Hematopoietic multipotent progenitor cell treated with erythropoietin and hydrocortisone succinate and interleukin-3 and kit ligand, for 17 days (in vitro differentiated cells): Measurements from ENCODE around the gene MRPL16.

Experiments used
- DNase-seq: peaks from one replicate; pipeline ENCODE4 v3.0.0-alpha.2; 2015; ENCODE audit warnings: low spot score

Gene MRPL16

DNA sequence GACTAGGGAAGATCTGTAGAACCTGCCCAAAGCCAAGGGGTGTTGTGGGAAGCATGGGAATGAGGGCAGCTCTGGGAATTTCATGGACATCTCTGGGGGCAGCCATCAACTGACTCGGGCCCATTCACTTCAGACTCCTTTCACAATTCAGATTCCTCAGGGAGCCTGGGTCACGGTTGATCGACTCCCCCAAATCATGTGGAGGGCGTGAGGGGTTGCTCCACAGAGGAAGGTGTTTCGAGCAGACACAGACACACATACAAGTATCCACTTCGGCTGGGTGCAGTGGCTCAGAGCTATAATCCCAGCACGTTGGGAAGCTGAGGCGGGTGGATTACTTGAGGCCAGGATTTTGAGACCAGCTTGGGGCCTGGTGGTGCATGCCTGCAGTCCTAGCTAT, 39.7 kb downstream of the MRPL16 start:
- DNase-seq, result no peak

- no peak for DNase-seq
Observed at GRCh38 chr11:59770319-59770718, 40.3 kb downstream of the MRPL16 start.

DNA sequence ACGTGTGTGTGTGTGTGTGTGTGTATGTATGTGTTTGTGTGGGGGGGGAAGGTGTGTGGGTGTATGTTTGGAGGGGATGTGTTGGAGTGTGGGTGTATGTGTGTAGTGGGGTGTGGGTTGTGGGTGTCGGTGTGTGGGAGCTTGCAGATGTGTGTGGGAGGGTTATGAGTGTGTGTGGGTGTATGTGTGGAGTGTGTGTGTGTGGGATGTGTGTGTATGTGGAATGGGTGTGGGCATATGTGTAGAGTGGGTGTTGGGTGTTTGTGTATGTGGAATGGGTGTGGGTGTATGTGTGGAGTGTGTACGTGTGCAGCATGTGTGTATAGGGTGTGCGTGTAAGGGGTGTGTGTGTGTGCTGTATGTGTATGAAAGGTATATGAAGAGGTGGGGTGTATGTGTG, 40.8 kb downstream of the MRPL16 start:
- DNase-seq, result no peak

GRCh38 chr11:59769111-59769510, 41.5 kb downstream of the MRPL16 start:
- no peak for DNase-seq

- DNase-seq, result no peak
Observed at GRCh38 chr11:59767225-59767611, 43.4 kb downstream of the MRPL16 start.

DNA sequence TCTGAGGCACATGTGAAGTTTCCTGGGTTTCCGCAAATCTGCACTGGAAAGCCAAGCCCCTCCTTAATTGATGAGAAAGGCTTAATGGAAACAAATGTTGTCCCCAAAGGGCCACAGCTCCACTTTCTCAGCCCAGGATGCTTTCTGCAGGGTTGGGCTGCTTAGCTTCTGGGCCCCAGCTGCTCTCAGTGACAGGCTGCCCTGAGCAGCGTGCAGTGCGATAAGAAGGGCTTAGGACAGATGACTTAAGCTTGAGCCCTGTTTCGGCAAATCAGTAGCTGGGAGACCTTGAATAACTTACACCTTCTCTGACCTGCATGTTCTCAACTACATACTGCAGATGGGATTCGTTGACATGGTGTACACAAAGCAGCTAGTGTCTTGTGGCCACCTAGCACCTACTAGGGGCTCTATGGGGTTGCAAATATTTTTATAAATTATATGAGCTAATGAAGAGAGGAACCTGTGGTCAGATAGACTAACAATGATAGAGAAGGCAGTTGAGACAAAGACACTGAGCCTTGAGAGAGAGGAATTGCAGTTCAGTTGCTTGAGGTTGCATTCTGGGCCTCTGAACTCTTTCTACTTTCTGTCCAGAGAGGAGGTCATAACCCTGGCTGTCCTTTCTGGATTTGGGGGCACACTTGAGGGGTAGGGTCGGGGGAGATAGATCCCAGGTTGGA, 43.9 kb downstream of the MRPL16 start:
- no peak for DNase-seq

DNA sequence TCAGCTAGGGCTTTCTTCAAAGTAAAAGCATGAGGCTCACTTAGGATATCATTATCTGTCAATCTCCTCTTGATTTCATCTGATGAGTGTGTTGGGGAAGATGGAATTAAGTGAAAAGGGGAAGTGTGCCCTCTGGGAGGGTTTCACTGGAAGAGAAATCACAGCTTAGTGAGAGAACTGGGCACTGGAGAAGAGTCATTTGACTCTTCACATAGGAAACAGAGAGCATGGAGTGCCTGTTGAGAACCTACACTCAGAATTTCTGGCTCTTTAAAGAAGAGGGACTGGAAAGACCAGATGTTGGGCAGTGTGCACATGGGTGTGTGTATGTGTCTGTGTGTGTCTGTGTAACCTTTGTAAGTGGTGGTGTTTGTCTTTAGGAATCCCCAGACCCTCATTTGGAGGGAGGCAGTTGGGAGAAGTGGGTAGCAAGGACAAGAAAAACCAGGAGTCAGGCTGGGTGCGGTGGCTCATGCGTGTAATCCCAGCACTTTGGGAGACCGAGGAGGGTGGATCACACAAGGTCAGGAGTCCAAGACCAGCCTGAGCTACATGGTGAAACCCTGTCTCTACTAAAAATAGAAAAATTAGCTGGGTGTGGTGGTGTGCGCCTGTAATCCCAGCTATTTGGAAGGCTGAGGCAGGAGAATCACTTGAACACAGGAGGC, 45.4 kb downstream of the MRPL16 start:
- DNase-seq, result no peak

DNA sequence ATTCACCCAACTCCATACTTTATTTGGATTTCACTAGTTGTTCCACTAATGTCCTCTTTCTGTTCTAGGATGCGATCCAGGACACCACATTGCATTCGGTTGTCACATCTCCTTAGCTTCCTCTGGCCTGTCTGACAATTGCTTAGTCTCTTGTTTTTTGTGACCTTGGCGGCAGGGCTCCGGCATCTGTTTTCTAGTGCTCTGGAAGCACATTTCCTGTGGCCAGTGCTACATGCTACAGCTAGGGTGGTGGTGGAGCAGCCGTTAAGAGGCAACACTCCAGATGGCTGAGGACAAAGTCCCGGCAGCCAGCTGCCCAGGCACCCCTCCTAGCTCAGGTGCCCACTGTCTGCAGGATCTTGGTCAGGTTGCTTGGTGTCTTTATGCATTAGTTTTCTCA, 48.6 kb downstream of the MRPL16 start:
- DNase-seq, result no peak

DNA sequence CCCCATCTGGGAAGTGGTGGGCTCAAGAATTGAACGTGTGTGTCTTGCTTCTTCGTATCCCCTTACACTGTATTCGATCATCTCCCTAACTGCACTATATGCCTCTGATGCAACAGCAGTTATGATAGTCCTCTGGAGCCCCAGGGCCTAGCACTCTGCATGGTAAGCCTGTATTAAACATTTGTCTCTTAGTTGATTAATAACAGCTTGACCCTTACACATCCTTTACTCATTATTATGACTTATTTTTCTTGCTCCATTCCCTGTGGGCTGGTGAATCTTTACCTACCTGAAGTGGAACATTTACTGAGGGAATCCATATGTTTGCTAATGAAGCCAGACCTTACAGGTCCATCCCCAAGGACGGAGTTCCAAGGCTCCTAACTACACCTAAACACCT, 49.8 kb downstream of the MRPL16 start:
- no peak for DNase-seq

DNA sequence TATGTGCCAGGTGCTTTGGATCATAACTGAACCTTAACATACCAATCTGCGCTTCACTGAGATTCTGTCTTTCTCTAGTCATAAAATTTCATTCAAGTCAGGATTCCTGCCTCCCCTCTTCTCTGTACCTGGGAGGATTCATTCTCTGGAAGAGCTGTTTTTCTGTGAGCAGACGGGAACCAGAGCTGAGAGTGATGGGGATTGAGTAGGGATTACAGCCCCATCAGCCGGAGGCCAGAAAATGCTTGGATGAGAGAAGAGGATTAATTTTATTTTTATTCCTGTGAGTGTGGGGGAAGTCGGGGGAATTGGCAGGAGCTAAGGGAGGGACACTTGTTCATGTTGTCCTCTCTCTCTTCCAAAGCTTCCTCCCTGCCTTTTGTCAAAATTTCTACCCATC, 50.7 kb downstream of the MRPL16 start:
- no peak for DNase-seq

DNA sequence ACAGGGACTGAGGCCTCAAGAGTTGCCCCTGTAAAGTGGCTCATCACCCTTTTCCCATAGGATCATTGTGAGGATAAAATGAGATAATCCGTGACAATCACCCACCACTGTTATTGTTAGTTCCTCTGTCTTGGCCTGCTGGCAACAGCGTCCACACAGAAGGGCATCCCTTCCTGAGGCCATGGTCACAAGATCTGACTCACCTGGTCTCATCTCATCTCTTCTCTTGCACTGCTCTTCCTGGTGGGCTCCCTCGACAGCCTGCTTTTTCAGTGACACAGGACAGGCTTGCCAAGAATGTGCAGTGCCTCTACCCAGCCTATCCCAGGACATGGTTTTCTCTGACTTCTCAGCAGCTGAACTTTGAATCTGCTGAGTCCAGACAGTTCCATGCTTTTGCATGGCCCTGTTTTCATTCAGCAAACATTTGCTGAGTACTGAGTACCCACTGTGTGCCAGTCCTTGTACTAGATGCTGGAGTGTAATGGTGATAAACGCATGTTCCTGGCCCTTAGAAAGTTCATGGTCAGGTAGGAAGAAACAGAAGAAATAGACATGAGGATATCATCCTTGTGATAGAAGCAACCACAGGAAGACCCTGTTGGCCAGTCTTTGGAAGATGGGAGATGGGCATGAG, 52.1 kb downstream of the MRPL16 start:
- DNase-seq, result no peak

- DNase-seq, result no peak
Observed at GRCh38 chr11:59756845-59757244, 53.7 kb downstream of the MRPL16 start.

DNA sequence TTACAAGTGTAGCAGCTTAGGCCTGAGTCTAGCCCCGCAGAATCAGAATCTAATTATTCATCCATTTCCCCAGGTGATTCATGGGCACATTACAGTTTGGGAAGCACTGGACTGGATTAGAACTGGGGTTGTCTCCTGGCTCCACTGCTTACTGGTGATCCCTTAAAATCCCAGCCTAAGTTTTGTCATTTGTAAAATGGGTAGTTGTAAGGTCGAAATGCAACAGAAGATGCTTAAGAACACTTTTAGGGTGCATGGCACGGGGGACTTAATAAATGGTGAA, 54.1 kb downstream of the MRPL16 start:
- DNase-seq, result no peak
